ENCODE measurements around the gene XXYLT1. TPM values are rescaled to one million over a fixed set of nuclear protein-coding genes. Genes with fewer than 3 reads are reported as not detected.

XXYLT1 gene
- total RNA-seq, 6 experiments from 2014 or later: 1.7 to 6.5 (median 2.1) TPM

DNA sequence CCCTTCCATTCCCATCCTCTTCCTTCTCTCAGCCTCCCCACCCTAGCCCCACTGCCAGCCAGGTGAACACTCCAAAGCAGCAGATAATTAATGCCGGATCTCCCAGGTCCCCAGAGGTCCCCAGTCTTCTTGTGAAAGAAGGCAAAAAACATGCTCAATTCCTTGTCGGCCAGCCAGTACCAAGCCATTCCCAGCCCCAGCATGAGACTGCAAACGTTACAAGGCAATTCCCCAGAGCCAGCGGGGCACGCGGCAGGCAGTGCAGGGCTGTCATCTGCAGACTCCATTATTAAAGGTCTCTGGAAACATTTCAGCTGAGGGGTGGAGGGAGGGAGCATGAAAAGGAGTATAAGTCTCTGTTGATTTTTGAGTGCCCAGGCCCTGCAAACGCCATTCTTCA is 117.8 kb downstream of the XXYLT1 start:
- Histone ChIP-seq H3K36me3 (no peaks in the 10 kb centered on the region), H3K4me3 (no peak overlapping the region), H3K4me1 (peaks cover 0 to 11% (median 1%) of the 10 kb centered on the region in 4 donors), H3K27ac (no peak overlapping the region), H3K9me3 (no peaks in the 10 kb centered on the region), H3K27me3 (no peaks in the 10 kb centered on the region)
- intact Hi-C loops (cut with DNase I): no loop called here
- no peak for ATAC-seq
- WGBS (ENCODE audit: insufficient coverage, low coverage, low lambda C conversion rate, missing lambda C conversion rate): 68% methylated on average over 5 of the region's 7 CpGs
- no peak for DNase-seq
- TF ChIP-seq POLR2A (IDR thresholded peaks at IDR 0.05): no peak
- TF ChIP-seq, protein P1, sequence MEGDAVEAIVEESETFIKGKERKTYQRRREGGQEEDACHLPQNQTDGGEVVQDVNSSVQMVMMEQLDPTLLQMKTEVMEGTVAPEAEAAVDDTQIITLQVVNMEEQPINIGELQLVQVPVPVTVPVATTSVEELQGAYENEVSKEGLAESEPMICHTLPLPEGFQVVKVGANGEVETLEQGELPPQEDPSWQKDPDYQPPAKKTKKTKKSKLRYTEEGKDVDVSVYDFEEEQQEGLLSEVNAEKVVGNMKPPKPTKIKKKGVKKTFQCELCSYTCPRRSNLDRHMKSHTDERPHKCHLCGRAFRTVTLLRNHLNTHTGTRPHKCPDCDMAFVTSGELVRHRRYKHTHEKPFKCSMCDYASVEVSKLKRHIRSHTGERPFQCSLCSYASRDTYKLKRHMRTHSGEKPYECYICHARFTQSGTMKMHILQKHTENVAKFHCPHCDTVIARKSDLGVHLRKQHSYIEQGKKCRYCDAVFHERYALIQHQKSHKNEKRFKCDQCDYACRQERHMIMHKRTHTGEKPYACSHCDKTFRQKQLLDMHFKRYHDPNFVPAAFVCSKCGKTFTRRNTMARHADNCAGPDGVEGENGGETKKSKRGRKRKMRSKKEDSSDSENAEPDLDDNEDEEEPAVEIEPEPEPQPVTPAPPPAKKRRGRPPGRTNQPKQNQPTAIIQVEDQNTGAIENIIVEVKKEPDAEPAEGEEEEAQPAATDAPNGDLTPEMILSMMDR (IDR thresholded peaks at IDR 0.05): no peak

DNA sequence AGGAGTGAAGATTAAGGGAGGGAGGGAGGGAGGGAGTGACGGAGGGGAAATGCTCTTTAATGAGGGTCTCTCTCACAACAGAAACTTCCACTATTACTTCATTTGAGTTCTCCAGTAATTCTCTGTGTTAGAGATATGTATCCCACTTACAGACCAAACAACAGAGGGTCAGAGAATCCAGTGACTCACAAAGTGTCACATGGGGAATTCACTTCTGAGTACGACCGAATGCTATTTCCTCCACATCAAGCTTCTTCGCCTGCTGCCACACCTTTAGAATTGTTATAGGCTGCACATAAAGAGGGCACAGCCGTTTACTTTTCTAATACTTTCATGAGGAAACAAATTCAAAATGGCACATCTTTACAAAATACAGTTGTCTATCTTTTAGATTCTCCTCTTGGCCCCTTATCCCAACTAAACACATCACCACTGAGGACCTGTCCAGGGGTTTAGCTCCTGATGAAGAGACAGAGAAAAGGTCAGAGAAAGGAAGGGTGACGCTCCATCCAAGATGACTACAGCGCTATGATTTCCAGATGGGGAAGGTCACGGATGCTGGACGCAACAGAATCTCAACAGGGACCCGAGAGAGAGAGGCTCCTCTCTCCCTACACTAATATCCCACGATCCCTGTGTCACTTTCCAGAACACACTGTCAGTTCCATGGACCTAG is 119.0 kb downstream of the XXYLT1 start:
- Histone ChIP-seq H3K4me1 (peaks cover 0 to 11% (median 1%) of the 10 kb centered on the region in 4 donors), H3K4me3 (no peak overlapping the region), H3K27me3 (no peaks in the 10 kb centered on the region), H3K36me3 (no peaks in the 10 kb centered on the region), H3K27ac (no peak overlapping the region), H3K9me3 (no peaks in the 10 kb centered on the region)
- 82% methylated on average over 9 of the region's 11 CpGs for WGBS (ENCODE audit: insufficient coverage, low coverage, low lambda C conversion rate, missing lambda C conversion rate)
- ATAC-seq (no peak), DNase-seq (no peak)
- intact Hi-C loops (cut with DNase I): no loop called here
- TF ChIP-seq POLR2A (IDR thresholded peaks at IDR 0.05): no peak
- TF ChIP-seq, protein P1 (IDR thresholded peaks at IDR 0.05): no peak

DNA sequence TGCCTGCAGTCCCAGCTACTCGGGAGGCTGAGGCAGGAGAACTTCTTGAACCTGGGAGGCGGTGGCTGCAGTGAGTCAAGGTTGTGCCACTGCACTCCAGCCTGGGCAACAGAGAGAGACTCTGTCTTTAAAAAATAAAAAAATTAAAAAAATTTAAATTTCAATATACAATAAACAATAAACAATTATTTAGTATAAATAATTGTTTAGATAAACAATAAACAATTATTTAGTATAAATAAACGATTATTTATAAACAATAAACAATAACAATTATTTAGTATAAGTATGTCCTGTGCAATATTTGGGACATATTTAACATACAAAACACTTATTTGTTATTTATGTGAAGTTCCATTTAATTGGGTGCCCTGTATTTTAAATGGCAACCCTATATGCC is 119.6 kb downstream of the XXYLT1 start:
- Histone ChIP-seq H3K4me3 (no peak overlapping the region), H3K9me3 (no peaks in the 10 kb centered on the region), H3K27ac (peak overlapping the region in 1 of 3 donors; percentile 19), H3K4me1 (peaks cover 0 to 11% (median 1%) of the 10 kb centered on the region in 4 donors), H3K27me3 (no peaks in the 10 kb centered on the region), H3K36me3 (no peaks in the 10 kb centered on the region)
- WGBS (ENCODE audit: insufficient coverage, low coverage, low lambda C conversion rate, missing lambda C conversion rate): 72% methylated on average over 3 of the region's 3 CpGs
- intact Hi-C loops (cut with DNase I): no loop called here
- no peak for ATAC-seq
- no peak for TF ChIP-seq POLR2A (IDR thresholded peaks at IDR 0.05)
- TF ChIP-seq, protein P1 (IDR thresholded peaks at IDR 0.05): no peak
- DNase-seq: no peak

DNA sequence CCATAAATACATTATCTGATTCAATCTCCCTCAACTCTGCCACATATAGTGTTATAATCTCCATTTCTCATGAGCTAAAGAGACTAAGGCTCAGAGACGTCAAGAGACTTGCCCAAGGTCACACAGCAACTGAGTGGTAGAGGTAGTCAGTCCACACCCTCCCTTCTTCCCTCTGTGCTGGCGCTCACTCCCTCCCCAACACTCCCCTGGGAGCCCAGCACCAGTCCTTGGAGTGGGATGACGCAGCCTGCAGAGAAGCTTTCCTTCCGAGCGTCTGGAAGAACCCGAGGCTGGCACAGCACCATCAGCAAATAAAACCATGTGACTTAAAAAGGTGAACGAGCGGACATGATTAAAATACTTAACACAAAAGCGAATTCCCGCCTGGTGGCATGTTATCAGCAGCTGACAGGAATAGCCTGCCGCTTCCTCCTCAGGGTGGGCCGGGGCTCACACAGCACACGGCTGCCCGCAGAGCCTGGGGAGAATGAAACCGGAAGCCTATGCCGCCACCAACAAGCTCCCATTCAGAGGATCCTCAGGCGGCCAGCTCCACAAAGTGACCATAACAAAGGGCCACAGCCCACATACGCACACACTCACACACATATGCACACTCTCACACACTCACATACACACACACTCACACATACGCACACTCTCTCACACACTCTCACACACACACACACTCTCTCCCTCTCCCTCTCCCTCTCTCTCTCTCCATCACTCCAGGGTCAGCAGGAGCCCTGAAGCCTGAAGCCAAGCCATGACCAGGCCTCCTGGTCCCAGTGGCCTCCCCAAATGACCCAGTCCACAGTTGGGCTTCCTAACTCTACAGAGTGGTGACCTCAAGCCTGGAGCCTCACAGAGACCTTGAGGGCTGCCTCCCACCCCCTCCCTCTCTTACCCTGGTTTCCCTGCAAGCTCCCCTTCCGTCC is 120.5 kb downstream of the XXYLT1 start:
- no peak for TF ChIP-seq POLR2A (IDR thresholded peaks at IDR 0.05)
- TF ChIP-seq, protein P1 (IDR thresholded peaks at IDR 0.05): no peak
- intact Hi-C loops (cut with DNase I): no loop called here
- 37% methylated on average over 9 of the region's 20 CpGs for WGBS (ENCODE audit: insufficient coverage, low coverage, low lambda C conversion rate, missing lambda C conversion rate)

More for the DNA sequence above, 120.5 kb downstream of the XXYLT1 start:
- no peaks in the 10 kb centered on the region for H3K36me3 ChIP-seq
- ATAC-seq: peak; percentile 56 to 74 (median 72)
- DNase-seq: peak; percentile 56 to 73 (median 58)
- H3K27ac ChIP-seq: peak overlapping the region in 2 of 3 donors; percentile 19 to 45
- H3K9me3 ChIP-seq: no peaks in the 10 kb centered on the region
- peaks cover 0 to 11% (median 1%) of the 10 kb centered on the region in 4 donors for H3K4me1 ChIP-seq
- H3K27me3 ChIP-seq: no peaks in the 10 kb centered on the region
- H3K4me3 ChIP-seq: peak overlapping the region in 2 of 3 donors; percentile 21 to 28

Measured in right lobe of liver (tissue), 6 donors.